ENCODE results near the gene NTM.

DNA sequence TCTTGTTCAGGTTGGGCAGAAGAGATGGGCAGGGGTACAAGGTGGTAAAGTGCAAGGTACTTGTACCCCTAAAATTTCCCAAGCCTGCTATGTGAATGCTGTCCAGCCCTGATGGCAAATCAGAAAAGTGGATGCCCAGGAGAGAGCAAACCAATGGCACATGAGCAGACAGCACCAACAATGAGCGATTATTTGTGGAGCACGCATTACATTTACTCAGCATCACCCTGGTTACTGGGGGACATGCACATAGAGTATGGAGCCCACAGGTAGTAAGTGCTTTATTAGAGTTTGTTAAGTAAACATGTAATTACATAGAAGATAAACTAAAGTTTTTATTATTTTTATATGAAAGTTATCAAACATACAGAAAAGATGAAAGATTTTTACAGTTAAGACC is 165.7 kb downstream of the NTM start:
- TF ChIP-seq, protein P1, sequence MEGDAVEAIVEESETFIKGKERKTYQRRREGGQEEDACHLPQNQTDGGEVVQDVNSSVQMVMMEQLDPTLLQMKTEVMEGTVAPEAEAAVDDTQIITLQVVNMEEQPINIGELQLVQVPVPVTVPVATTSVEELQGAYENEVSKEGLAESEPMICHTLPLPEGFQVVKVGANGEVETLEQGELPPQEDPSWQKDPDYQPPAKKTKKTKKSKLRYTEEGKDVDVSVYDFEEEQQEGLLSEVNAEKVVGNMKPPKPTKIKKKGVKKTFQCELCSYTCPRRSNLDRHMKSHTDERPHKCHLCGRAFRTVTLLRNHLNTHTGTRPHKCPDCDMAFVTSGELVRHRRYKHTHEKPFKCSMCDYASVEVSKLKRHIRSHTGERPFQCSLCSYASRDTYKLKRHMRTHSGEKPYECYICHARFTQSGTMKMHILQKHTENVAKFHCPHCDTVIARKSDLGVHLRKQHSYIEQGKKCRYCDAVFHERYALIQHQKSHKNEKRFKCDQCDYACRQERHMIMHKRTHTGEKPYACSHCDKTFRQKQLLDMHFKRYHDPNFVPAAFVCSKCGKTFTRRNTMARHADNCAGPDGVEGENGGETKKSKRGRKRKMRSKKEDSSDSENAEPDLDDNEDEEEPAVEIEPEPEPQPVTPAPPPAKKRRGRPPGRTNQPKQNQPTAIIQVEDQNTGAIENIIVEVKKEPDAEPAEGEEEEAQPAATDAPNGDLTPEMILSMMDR (IDR thresholded peaks at IDR 0.05; ENCODE audit: low read depth, low read length, poor library complexity, severe bottlenecking): no peak
- TF ChIP-seq EZH2phosphoT487 (IDR thresholded peaks at IDR 0.05; ENCODE audit: borderline replicate concordance, low read length): no peak
